Endothelial cell of umbilical vein (primary cell): ENCODE results near the gene CYBC1. TPM values are rescaled to one million over a fixed set of nuclear protein-coding genes. Genes with fewer than 3 reads are reported as not detected.

Experiments
- BruUV-seq: library from RNA; stranded (reverse); fragments of 400-500 nt; replicated peaks from 2 replicates; lab custom pipeline; 2021; lab: Mats Ljungman, UMichigan
- CTCF ChIA-PET: fragments of 300-600, 350-600 bp; sonication (Branson Sonifier 250); formaldehyde crosslinking; loops from one replicate; lab custom pipeline; 2021; ENCODE audit warnings: antibody characterized with exemption, inconsistent platforms; lab: Charles Lee
- POLR2A ChIA-PET: fragments of 300-600, 350-600 bp; sonication (Branson Sonifier 250); formaldehyde crosslinking; loops from one replicate; lab custom pipeline; 2021; ENCODE audit warnings: antibody characterized with exemption, inconsistent platforms; lab: Charles Lee
- DNase-seq: peaks from one replicate; pipeline ENCODE4 v3.0.0-alpha.2; 2011; ENCODE audit warnings: low read depth, low spot score
- FAIRE-seq: peaks from 2 replicates; lab custom pipeline; 2011; peaks lifted over from hg19 to GRCh38; lab: Jason Lieb, UNC
- H2AFZ ChIP-seq: 2 replicates; pipeline ENCODE4 v1.6.0; 2012; ENCODE audit warnings: low read depth, low read length, control low read depth, inconsistent platforms
- H3K27ac ChIP-seq: 2 replicates; pipeline ENCODE4 v1.5.1; 2011; ENCODE audit warnings: low read depth, mild to moderate bottlenecking, control low read depth, low read length, moderate library complexity; ENCODE audit not compliant: insufficient read depth
- H3K27me3 ChIP-seq, 2 experiments: 2 replicates each; pipeline versions ENCODE4 v1.6.0 to v1.6.1; 2011; ENCODE audit warnings: low read length in 2 of 2, mixed read lengths in 1 of 2; ENCODE audit not compliant: control insufficient read depth in 2 of 2, insufficient read depth in 2 of 2
- H3K36me3 ChIP-seq, 2 experiments: 2 replicates in 1 of 2; 3 replicates in 1 of 2; pipeline ENCODE4 v1.5.1; 2011; ENCODE audit warnings: low read length in 2 of 2, mild to moderate bottlenecking in 1 of 2, moderate library complexity in 1 of 2; ENCODE audit not compliant: control insufficient read depth in 2 of 2, insufficient read depth in 2 of 2; ENCODE audit errors: extremely low read depth in 1 of 2
- H3K4me1 ChIP-seq: 3 replicates; pipeline ENCODE4 v1.5.1; 2011; ENCODE audit warnings: mild to moderate bottlenecking, low read length; ENCODE audit not compliant: control insufficient read depth, insufficient read depth; ENCODE audit errors: extremely low read depth
- H3K4me2 ChIP-seq: 2 replicates; pipeline ENCODE4 v1.6.1; 2011; ENCODE audit warnings: low read length, control low read depth, mixed read lengths; ENCODE audit not compliant: insufficient read depth
- H3K4me3 ChIP-seq, 3 experiments: fragments of 200-600 bp in 1 of 3; sonication (generic), shearing (Covaris generic) in 1 of 3; replicated peaks in 1 of 3; 2 replicates each; pipeline ENCODE4 v1.5.1; 2011 to 2016; ENCODE audit warnings: control low read depth in 3 of 3, low read length in 3 of 3, mild to moderate bottlenecking in 2 of 3, inconsistent platforms in 1 of 3, low read depth in 1 of 3, moderate library complexity in 1 of 3; ENCODE audit not compliant: insufficient read depth in 1 of 3
- H3K79me2 ChIP-seq: 2 replicates; pipeline ENCODE4 v1.6.0; 2012; ENCODE audit warnings: low read length, inconsistent platforms; ENCODE audit not compliant: control insufficient read depth, insufficient read depth
- H3K9ac ChIP-seq: replicated peaks from 2 replicates; pipeline ENCODE3; 2011; ENCODE audit warnings: low read length, control low read depth; ENCODE audit not compliant: insufficient read depth; ENCODE audit errors: extremely low read depth
- H3K9me1 ChIP-seq: replicated peaks from 3 replicates; pipeline ENCODE4 v1.6.0; 2011; ENCODE audit warnings: mild to moderate bottlenecking, low read length; ENCODE audit not compliant: control insufficient read depth, insufficient read depth; ENCODE audit errors: extremely low read depth
- H3K9me3 ChIP-seq: replicated peaks from 2 replicates; pipeline ENCODE4 v1.5.1; 2012; ENCODE audit warnings: low read length, inconsistent platforms; ENCODE audit not compliant: control insufficient read depth, insufficient read depth
- H4K20me1 ChIP-seq: replicated peaks from 2 replicates; pipeline ENCODE3; 2011; ENCODE audit warnings: mild to moderate bottlenecking, low read length; ENCODE audit not compliant: control insufficient read depth, insufficient read depth; ENCODE audit errors: extremely low read depth
- EZH2 ChIP-seq: IDR thresholded peaks from 2 replicates; pipeline ENCODE4 v1.6.1; 2012; ENCODE audit warnings: borderline replicate concordance, low read depth, mild to moderate bottlenecking, moderate library complexity, low read length, inconsistent platforms; ENCODE audit not compliant: severe bottlenecking
- FOS ChIP-seq: IDR thresholded peaks from 2 replicates; pipeline ENCODE4 v1.6.1; 2011; ENCODE audit warnings: mild to moderate bottlenecking, low read length, moderate library complexity, borderline replicate concordance; ENCODE audit not compliant: insufficient read depth
- GATA2 ChIP-seq: IDR thresholded peaks from 2 replicates; pipeline ENCODE4 v1.7.0; 2011; ENCODE audit warnings: low read depth, mild to moderate bottlenecking, moderate library complexity, mixed read lengths, low read length; ENCODE audit not compliant: insufficient read length, insufficient read depth
- JUN ChIP-seq: IDR thresholded peaks from 2 replicates; pipeline ENCODE4 v1.6.1; 2011; ENCODE audit warnings: borderline replicate concordance, low read depth; ENCODE audit not compliant: insufficient read length, insufficient read depth
- MAX ChIP-seq: IDR thresholded peaks from 2 replicates; pipeline ENCODE4 v1.6.1; 2011; ENCODE audit not compliant: insufficient read depth, insufficient read length
- MYC ChIP-seq: IDR thresholded peaks from one replicate; pipeline ENCODE4 v1.6.1; 2011; ENCODE audit warnings: mild to moderate bottlenecking, low read depth, low read length
- POLR2A ChIP-seq: IDR thresholded peaks from 2 replicates; pipeline ENCODE4 v1.6.1; 2012; ENCODE audit warnings: low read depth, mild to moderate bottlenecking, control low read depth, low read length
- POLR2AphosphoS5 ChIP-seq: IDR thresholded peaks from 2 replicates; pipeline ENCODE4 v1.6.1; 2012; ENCODE audit warnings: low read depth, mild to moderate bottlenecking, control low read depth, low read length, moderate library complexity; ENCODE audit not compliant: insufficient read depth
- dilution Hi-C: fragments of 300-500 bp; cut with MboI; formaldehyde crosslinking; loops from one replicate; pipeline ENCODE4 v1.15.0; 2019; ENCODE audit warnings: low sequenced_read_pairs; ENCODE audit not compliant: extremely low pct_ligation_motif_present
- intact Hi-C: fragments of 100-400 bp; cut with micrococcal nuclease; formaldehyde crosslinking; loops from one replicate; pipeline ENCODE4 v1.10.0; 2022
- polyA plus RNA-seq, 4 experiments: library from polyadenylated mRNA; depleted of rRNA in 3 of 4; stranded (reverse) in 3 of 4; unstranded in 1 of 4; fragments of >200 nt; gene quantifications; 2 replicates each; pipeline versions ENCODE4 v1.2.1 to v1.2.3, GENCODE V29; 2011 to 2012; ENCODE audit warnings: missing spikeins in 1 of 4
- total RNA-seq: library from RNA; stranded (reverse); gene quantifications from 2 replicates; pipeline ENCODE4 v1.2.3, GENCODE V29; 2021
- TF ChIP-seq, protein P1 (sequence below), 2 donors: IDR thresholded peaks; 1 replicate in 1 of 2; 2 replicates in 1 of 2; pipeline ENCODE4 v1.5.1; 2011; ENCODE audit warnings: low read length in 2 of 2, mild to moderate bottlenecking in 2 of 2, moderate library complexity in 2 of 2, control low read depth in 1 of 2, inconsistent platforms in 1 of 2, low read depth in 1 of 2; ENCODE audit not compliant: insufficient read depth in 1 of 2; ENCODE audit errors: extremely low read depth in 1 of 2

Gene CYBC1
- total and polyA plus RNA-seq, 2 donors (not counting 3 experiments of a cell fraction or from before 2014, with no cell fraction given) = 71.8 to 81.5 TPM

GRCh38 chr17:82440469-82440981 lies 10.0 kb downstream of the CYBC1 start:
- intact Hi-C loops = no loop called here
- TF ChIP-seq GATA2 = no peak
- TF ChIP-seq POLR2A = no peak
- TF ChIP-seq FOS = no peak
- no peak for TF ChIP-seq MYC
- no peak for TF ChIP-seq JUN
- TF ChIP-seq, protein P1, sequence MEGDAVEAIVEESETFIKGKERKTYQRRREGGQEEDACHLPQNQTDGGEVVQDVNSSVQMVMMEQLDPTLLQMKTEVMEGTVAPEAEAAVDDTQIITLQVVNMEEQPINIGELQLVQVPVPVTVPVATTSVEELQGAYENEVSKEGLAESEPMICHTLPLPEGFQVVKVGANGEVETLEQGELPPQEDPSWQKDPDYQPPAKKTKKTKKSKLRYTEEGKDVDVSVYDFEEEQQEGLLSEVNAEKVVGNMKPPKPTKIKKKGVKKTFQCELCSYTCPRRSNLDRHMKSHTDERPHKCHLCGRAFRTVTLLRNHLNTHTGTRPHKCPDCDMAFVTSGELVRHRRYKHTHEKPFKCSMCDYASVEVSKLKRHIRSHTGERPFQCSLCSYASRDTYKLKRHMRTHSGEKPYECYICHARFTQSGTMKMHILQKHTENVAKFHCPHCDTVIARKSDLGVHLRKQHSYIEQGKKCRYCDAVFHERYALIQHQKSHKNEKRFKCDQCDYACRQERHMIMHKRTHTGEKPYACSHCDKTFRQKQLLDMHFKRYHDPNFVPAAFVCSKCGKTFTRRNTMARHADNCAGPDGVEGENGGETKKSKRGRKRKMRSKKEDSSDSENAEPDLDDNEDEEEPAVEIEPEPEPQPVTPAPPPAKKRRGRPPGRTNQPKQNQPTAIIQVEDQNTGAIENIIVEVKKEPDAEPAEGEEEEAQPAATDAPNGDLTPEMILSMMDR (IDR thresholded peaks at IDR 0.05; ENCODE audit: extremely low read depth in 1 of 2, insufficient read depth in 1 of 2, low read depth in 1 of 2, low read length in 2 of 2) = no peak
- TF ChIP-seq EZH2 = no peak
- no peak for TF ChIP-seq POLR2AphosphoS5
- TF ChIP-seq MAX = no peak
- no peak overlapping the region for H3K4me2 ChIP-seq
- peaks cover 0 to 13% of the 10 kb centered on the region in 2 experiments for H3K36me3 ChIP-seq
- BruUV-seq = no TSS peak
- POLR2A ChIA-PET = no interaction called here
- H3K79me2 ChIP-seq = no peaks in the 10 kb centered on the region
- no peak overlapping the region for H3K4me3 ChIP-seq
- no peaks in the 10 kb centered on the region for H3K27me3 ChIP-seq
- no peaks in the 10 kb centered on the region for H3K4me1 ChIP-seq
- CTCF ChIA-PET = interaction anchor here (1.2 kb wide), 1 partner anchor 13 kb away, joined by 3 read pairs; no protein-coding TSS in a partner anchor
- no peaks in the 10 kb centered on the region for H3K9me1 ChIP-seq
- H3K9ac ChIP-seq = no peak overlapping the region
- H3K9me3 ChIP-seq = no peaks in the 10 kb centered on the region
- DNase-seq (no peak), FAIRE-seq (no peak)
- dilution Hi-C loops = no loop called here
- H3K27ac ChIP-seq = no peak overlapping the region
- no peak overlapping the region for H2AFZ ChIP-seq
- H4K20me1 ChIP-seq = no peaks in the 10 kb centered on the region
